Lower leg skin (tissue), 3 donors: ENCODE data around the gene PEX14.

Experiments
- POLR2A ChIP-seq, 2 donors: fragments of 450-650 bp; IDR thresholded peaks; one replicate each; pipeline ENCODE4 v1.6.1; 2016 to 2017; ENCODE audit warnings: antibody characterized with exemption in 2 of 2, mild to moderate bottlenecking in 1 of 2, moderate library complexity in 1 of 2
- TF ChIP-seq, protein P1 (sequence below), 3 donors: fragments of 450-650 bp; IDR thresholded peaks; one replicate each; pipeline ENCODE4 v1.5.1; 2016; ENCODE audit warnings: antibody characterized with exemption in 3 of 3, mild to moderate bottlenecking in 3 of 3, moderate library complexity in 2 of 3

DNA sequence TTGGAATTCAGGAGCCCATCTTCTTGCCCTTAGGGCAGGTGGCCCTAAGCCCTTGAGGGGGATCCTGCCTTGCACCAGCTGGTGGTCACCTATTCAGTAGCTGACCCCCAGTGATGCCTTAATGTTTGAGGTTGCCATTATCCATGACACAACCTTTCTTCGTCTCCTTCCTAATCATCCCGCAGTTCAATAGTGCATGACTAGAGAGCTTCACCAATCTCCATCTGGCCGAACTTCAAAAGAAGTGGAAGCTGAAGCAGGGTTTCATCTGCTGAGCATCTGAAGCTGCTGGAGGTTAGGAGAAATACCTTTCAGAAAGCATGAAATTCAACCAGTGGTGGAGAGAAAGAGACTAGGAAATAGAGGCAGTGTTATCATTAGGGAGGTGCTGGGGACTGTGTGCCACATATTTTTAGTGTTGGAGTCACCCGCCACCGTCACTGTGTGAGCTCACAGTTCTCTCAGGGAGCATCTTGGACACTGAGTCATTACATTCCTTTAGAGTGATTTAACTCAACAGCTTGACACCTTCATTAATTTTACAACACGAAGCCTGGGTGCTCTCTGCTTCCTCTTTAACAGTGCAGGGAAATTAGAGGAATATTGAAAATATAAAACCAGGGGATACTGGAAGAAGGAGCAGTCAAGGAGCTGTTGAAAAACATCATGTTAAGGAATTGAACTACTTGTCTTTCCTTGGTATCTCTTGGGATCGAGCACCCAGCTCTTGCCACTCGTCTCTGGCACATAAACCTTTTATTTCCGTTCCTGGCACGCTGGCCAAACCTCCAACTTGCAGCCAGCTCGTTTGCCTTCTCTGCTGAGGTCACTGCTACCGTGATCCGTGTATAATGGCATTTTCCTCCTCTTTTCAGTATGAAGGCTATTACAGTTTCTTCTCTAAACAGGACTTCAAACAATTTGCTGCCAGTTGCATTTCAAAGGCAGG, 53.6 kb downstream of the PEX14 start:
- TF ChIP-seq, protein P1, sequence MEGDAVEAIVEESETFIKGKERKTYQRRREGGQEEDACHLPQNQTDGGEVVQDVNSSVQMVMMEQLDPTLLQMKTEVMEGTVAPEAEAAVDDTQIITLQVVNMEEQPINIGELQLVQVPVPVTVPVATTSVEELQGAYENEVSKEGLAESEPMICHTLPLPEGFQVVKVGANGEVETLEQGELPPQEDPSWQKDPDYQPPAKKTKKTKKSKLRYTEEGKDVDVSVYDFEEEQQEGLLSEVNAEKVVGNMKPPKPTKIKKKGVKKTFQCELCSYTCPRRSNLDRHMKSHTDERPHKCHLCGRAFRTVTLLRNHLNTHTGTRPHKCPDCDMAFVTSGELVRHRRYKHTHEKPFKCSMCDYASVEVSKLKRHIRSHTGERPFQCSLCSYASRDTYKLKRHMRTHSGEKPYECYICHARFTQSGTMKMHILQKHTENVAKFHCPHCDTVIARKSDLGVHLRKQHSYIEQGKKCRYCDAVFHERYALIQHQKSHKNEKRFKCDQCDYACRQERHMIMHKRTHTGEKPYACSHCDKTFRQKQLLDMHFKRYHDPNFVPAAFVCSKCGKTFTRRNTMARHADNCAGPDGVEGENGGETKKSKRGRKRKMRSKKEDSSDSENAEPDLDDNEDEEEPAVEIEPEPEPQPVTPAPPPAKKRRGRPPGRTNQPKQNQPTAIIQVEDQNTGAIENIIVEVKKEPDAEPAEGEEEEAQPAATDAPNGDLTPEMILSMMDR (IDR thresholded peaks at IDR 0.05), result no peak
- no peak for TF ChIP-seq POLR2A (IDR thresholded peaks at IDR 0.05)
